A673 (cell line): ENCODE measurements around the gene SLX4.

Source experiments
- CTCF ChIP-seq: fragments of 300-800, 200-600 bp; sonication (generic); conservative IDR thresholded peaks from 2 replicates; pipeline ENCODE4 v1.5.1; 2017; ENCODE audit warnings: low read depth, mild to moderate bottlenecking, antibody characterized with exemption, low read length, moderate library complexity, mixed read lengths
- EZH2 ChIP-seq: fragments of 200-600 bp; sonication (generic); IDR thresholded peaks from 2 replicates; pipeline ENCODE4 v1.6.1; 2017; ENCODE audit warnings: borderline replicate concordance, low read depth, mild to moderate bottlenecking, mixed read lengths, antibody characterized with exemption, low read length; ENCODE audit not compliant: poor library complexity, severe bottlenecking

GRCh38 chr16:3578610-3579551, 32.5 kb downstream of the SLX4 start:
- no peak for TF ChIP-seq CTCF
- TF ChIP-seq EZH2, result no peak
